Hepatocyte (in vitro differentiated cells): ENCODE data around the gene CD164. TPM values are rescaled to one million over a fixed set of nuclear protein-coding genes. Genes with fewer than 3 reads are reported as not detected.

Experiments
- DNase-seq: peaks from one replicate; pipeline ENCODE4 v3.0.0-alpha.2; 2016; ENCODE audit warnings: low spot score
- H2AFZ ChIP-seq: fragments of 200-600 bp; sonication (generic); 2 replicates; pipeline ENCODE4 v1.6.0; 2016; ENCODE audit warnings: antibody characterized with exemption, mild to moderate bottlenecking
- H3K27ac ChIP-seq: fragments of 200-600 bp; sonication (generic); 2 replicates; pipeline ENCODE4 v1.5.1; 2016; ENCODE audit warnings: mild to moderate bottlenecking
- H3K27me3 ChIP-seq: fragments of 200-600 bp; sonication (generic); 2 replicates; pipeline ENCODE4 v1.6.1; 2016
- H3K36me3 ChIP-seq: fragments of 200-600 bp; sonication (generic); replicated peaks from 2 replicates; pipeline ENCODE4 v1.5.1; 2016; ENCODE audit warnings: low read depth; ENCODE audit not compliant: insufficient read depth
- H3K4me1 ChIP-seq: fragments of 200-600 bp; sonication (generic); 2 replicates; pipeline ENCODE4 v1.5.1; 2016; ENCODE audit warnings: mild to moderate bottlenecking, moderate library complexity; ENCODE audit not compliant: insufficient read depth
- H3K4me2 ChIP-seq: fragments of 200-600 bp; sonication (generic); 2 replicates; pipeline ENCODE4 v1.6.0; 2016
- H3K4me3 ChIP-seq: fragments of 200-600 bp; sonication (generic); 2 replicates; pipeline ENCODE4 v1.5.1; 2016; ENCODE audit warnings: mild to moderate bottlenecking
- H3K79me2 ChIP-seq: fragments of 200-600 bp; sonication (generic); 2 replicates; pipeline ENCODE4 v1.6.0; 2017; ENCODE audit warnings: mild to moderate bottlenecking
- H3K9me2 ChIP-seq: fragments of 200-600 bp; sonication (generic); replicated peaks from 2 replicates; pipeline ENCODE4 v1.6.0; 2017; ENCODE audit warnings: mild to moderate bottlenecking; ENCODE audit not compliant: insufficient read depth
- H3K9me3 ChIP-seq: fragments of 200-600 bp; sonication (generic); 2 replicates; pipeline ENCODE4 v1.5.1; 2016; ENCODE audit warnings: low read depth, mild to moderate bottlenecking
- H4K20me1 ChIP-seq: fragments of 200-600 bp; sonication (generic); 2 replicates; pipeline ENCODE4 v1.6.0; 2016; ENCODE audit warnings: mild to moderate bottlenecking; ENCODE audit not compliant: insufficient read depth, poor library complexity, severe bottlenecking
- CTCF ChIP-seq: fragments of 200-600 bp; sonication (generic); IDR thresholded peaks from 2 replicates; pipeline ENCODE4 v1.5.1; 2016; ENCODE audit warnings: antibody characterized with exemption, mild to moderate bottlenecking; ENCODE audit not compliant: poor library complexity
- EZH2 ChIP-seq: fragments of 200-600 bp; sonication (generic); IDR thresholded peaks from 2 replicates; pipeline ENCODE4 v1.6.1; 2016; ENCODE audit warnings: antibody characterized with exemption, mild to moderate bottlenecking, borderline replicate concordance
- EZH2phosphoT487 ChIP-seq: fragments of 200-600 bp; sonication (generic); IDR thresholded peaks from one replicate; pipeline ENCODE4 v1.6.1; 2018; ENCODE audit warnings: antibody characterized with exemption, mild to moderate bottlenecking, low read depth, moderate library complexity; ENCODE audit not compliant: unreplicated experiment, severe bottlenecking
- WGBS: methylation state at CpG from one replicate; pipeline ENCODE4 v1.1.6; 2016; ENCODE audit warnings: low lambda C conversion rate; ENCODE audit errors: missing lambda C conversion rate; 5-methylcytosine and 5-hydroxymethylcytosine counted together
- polyA plus RNA-seq: library from polyadenylated mRNA; unstranded; fragments of >200 nt; fragmentation: Nextera tagmentation; extraction: Ambion mirVana; gene quantifications from 2 replicates; pipeline ENCODE4 v1.2.1, GENCODE V29; 2016
- total RNA-seq: library from RNA; depleted of rRNA; stranded (reverse); fragments of >200 nt; gene quantifications from 2 replicates; pipeline ENCODE4 v1.2.3, GENCODE V29; 2014

Gene CD164
- total and polyA plus RNA-seq, 2 experiments from 2014 or later, result 475 to 574 TPM

GRCh38 chr6:109363753-109364152 lies 18.5 kb downstream of the CD164 start:
- Histone ChIP-seq H3K27ac (no peak overlapping the region), H3K79me2 (peaks cover 47% of the 10 kb centered on the region), H3K4me3 (no peak overlapping the region), H3K9me2 (no peaks in the 10 kb centered on the region), H2AFZ (no peak overlapping the region), H3K4me2 (no peak overlapping the region), H3K4me1 (no peaks in the 10 kb centered on the region), H3K9me3 (no peaks in the 10 kb centered on the region), H4K20me1 (peaks cover 4% of the 10 kb centered on the region), H3K27me3 (no peaks in the 10 kb centered on the region), H3K36me3 (no peaks in the 10 kb centered on the region)
- DNase-seq, result no peak
- 96% methylated on average over 2 of the region's 2 CpGs for WGBS
- TF ChIP-seq CTCF (no peak), EZH2phosphoT487 (no peak), EZH2 (no peak)

GRCh38 chr6:109362102-109362884 lies 20.0 kb downstream of the CD164 start:
- WGBS, result 99% methylated on average over 7 of the region's 7 CpGs
- H3K36me3 ChIP-seq, result no peaks in the 10 kb centered on the region

GRCh38 chr6:109360791-109361190 lies 21.5 kb downstream of the CD164 start:
- peaks cover 24% of the 10 kb centered on the region for H3K79me2 ChIP-seq
- H4K20me1 ChIP-seq, result peaks cover 4% of the 10 kb centered on the region
- H3K4me1 ChIP-seq, result no peaks in the 10 kb centered on the region
- H3K4me3 ChIP-seq, result no peak overlapping the region
- H3K4me2 ChIP-seq, result no peak overlapping the region
- H3K27me3 ChIP-seq, result no peaks in the 10 kb centered on the region
- no peak for TF ChIP-seq CTCF
- TF ChIP-seq EZH2phosphoT487, result no peak
- no peak for TF ChIP-seq EZH2
- H3K27ac ChIP-seq, result no peak overlapping the region
- H3K36me3 ChIP-seq, result no peaks in the 10 kb centered on the region
- peaks cover 4% of the 10 kb centered on the region for H3K9me3 ChIP-seq
- no peak for DNase-seq
- H2AFZ ChIP-seq, result no peak overlapping the region
- H3K9me2 ChIP-seq, result no peaks in the 10 kb centered on the region

More at GRCh38 chr6:109362102-109362884, 20.0 kb downstream of the CD164 start:
- no peaks in the 10 kb centered on the region for H3K4me1 ChIP-seq
- no peaks in the 10 kb centered on the region for H3K27me3 ChIP-seq
- no peaks in the 10 kb centered on the region for H3K9me2 ChIP-seq
- no peak for TF ChIP-seq EZH2phosphoT487
- TF ChIP-seq CTCF, result no peak
- TF ChIP-seq EZH2, result no peak
- no peak overlapping the region for H2AFZ ChIP-seq
- no peak overlapping the region for H3K27ac ChIP-seq
- H3K4me3 ChIP-seq, result no peak overlapping the region
- DNase-seq, result no peak
- H3K9me3 ChIP-seq, result no peaks in the 10 kb centered on the region
- no peak overlapping the region for H3K4me2 ChIP-seq
- H4K20me1 ChIP-seq, result peaks cover 4% of the 10 kb centered on the region
- peaks cover 38% of the 10 kb centered on the region for H3K79me2 ChIP-seq
